ENCODE data around the gene TMEM239. TPM values are rescaled to one million over a fixed set of nuclear protein-coding genes. Genes with fewer than 3 reads are reported as not detected.

TMEM239 gene
- total and polyA plus RNA-seq, 8 donors = 0.18 TPM; not detected in 7

GRCh38 chr20:2867081-2867864 lies 51.1 kb downstream of the TMEM239 start:
- no peak overlapping the region for H3K4me3 ChIP-seq
- peaks cover 5 to 26% (median 20%) of the 10 kb centered on the region in 4 donors for H3K4me1 ChIP-seq
- intact Hi-C loops (cut with DNase I; ENCODE audit: low total_unique reads) = no loop called here
- peak; percentile 48 to 52 for DNase-seq
- H3K36me3 ChIP-seq = peaks cover 18 to 50% (median 47%) of the 10 kb centered on the region in 4 donors
- 58 to 73% (median 69%) methylated on average over 12 of the region's 12 CpGs for WGBS, 5 donors
- no peak for TF ChIP-seq POLR2A (IDR thresholded peaks at IDR 0.05)
- no peak for TF ChIP-seq CTCF (IDR thresholded peaks at IDR 0.05)
- no peak for TF ChIP-seq POLR2AphosphoS5 (IDR thresholded peaks at IDR 0.05)
- no peak for TF ChIP-seq EP300 (IDR thresholded peaks at IDR 0.05)
- no peaks in the 10 kb centered on the region for H3K9me3 ChIP-seq
- H3K27me3 ChIP-seq = peaks cover 0 to 8% (median 0%) of the 10 kb centered on the region in 3 donors
- H3K27ac ChIP-seq = no peak overlapping the region

Other genes with a start within 250 kb of the TMEM239 start
- gene NOP56, start 163.7 kb upstream of the TMEM239 start, total RNA-seq = 100 to 1,000 TPM in 3 of 5 donors, 10 to 100 TPM in 2; 42.4 to 153 (median 103) TPM
- gene NOP56, start 163.7 kb upstream of the TMEM239 start, polyA plus RNA-seq = 100 to 1,000 TPM in 1 of 3 donors, 10 to 100 TPM in 2; 84.1 to 157 (median 87.8) TPM
- gene IDH3B, start 152.1 kb upstream of the TMEM239 start, total RNA-seq = 100 to 1,000 TPM in 2 of 5 donors, 10 to 100 TPM in 2, 1 to 10 TPM in 1; 1.8 to 134 (median 79.9) TPM
- 10 to 100 TPM; 65.2 to 84.6 (median 82.2) TPM for gene IDH3B, start 152.1 kb upstream of the TMEM239 start, polyA plus RNA-seq
- 10 to 100 TPM in 2 of 5 donors, 1 to 10 TPM in 3; 7.0 to 69.2 (median 8.5) TPM for gene EBF4, start 123.6 kb upstream of the TMEM239 start, total RNA-seq
- gene EBF4, start 123.6 kb upstream of the TMEM239 start, polyA plus RNA-seq = 10 to 100 TPM; 10.2 to 16.8 (median 15.0) TPM
- gene CPXM1, start 15.7 kb upstream of the TMEM239 start, total RNA-seq = 10 to 100 TPM in 1 of 5 donors, 1 to 10 TPM in 1, not detected in 3; 1.2 to 16.2 TPM
- gene CPXM1, start 15.7 kb upstream of the TMEM239 start, polyA plus RNA-seq = 1 to 10 TPM in 1 of 3 donors, under 1 TPM in 2; 0.50 to 1.2 (median 0.92) TPM
- gene C20orf141, start 1.4 kb upstream of the TMEM239 start, total RNA-seq = not detected
- not detected for gene C20orf141, start 1.4 kb upstream of the TMEM239 start, polyA plus RNA-seq
- 100 to 1,000 TPM in 2 of 5 donors, 10 to 100 TPM in 3; 10.3 to 166 (median 44.9) TPM for gene PCED1A, start 24.3 kb downstream of the TMEM239 start, total RNA-seq
- gene PCED1A, start 24.3 kb downstream of the TMEM239 start, polyA plus RNA-seq = 10 to 100 TPM; 43.0 to 65.0 (median 44.1) TPM
- 10 to 100 TPM in 4 of 5 donors, 1 to 10 TPM in 1; 5.8 to 23.7 (median 20.6) TPM for gene VPS16, start 24.4 kb downstream of the TMEM239 start, total RNA-seq
- gene VPS16, start 24.4 kb downstream of the TMEM239 start, polyA plus RNA-seq = 10 to 100 TPM; 31.4 to 53.0 (median 42.6) TPM
- gene PTPRA, start 57.1 kb downstream of the TMEM239 start, total RNA-seq = 100 to 1,000 TPM in 1 of 5 donors, 10 to 100 TPM in 4; 19.7 to 157 (median 56.7) TPM
- 10 to 100 TPM in 1 of 3 donors, 1 to 10 TPM in 2; 8.1 to 15.9 (median 9.2) TPM for gene PTPRA, start 57.1 kb downstream of the TMEM239 start, polyA plus RNA-seq
- gene GNRH2, start 227.3 kb downstream of the TMEM239 start, total RNA-seq = 1 to 10 TPM in 1 of 5 donors, not detected in 4; 8.0 TPM
- gene GNRH2, start 227.3 kb downstream of the TMEM239 start, polyA plus RNA-seq = 1 to 10 TPM in 1 of 3 donors, not detected in 2; 1.4 TPM
- gene MRPS26, start 229.7 kb downstream of the TMEM239 start, total RNA-seq = 100 to 1,000 TPM in 1 of 5 donors, 10 to 100 TPM in 3, 1 to 10 TPM in 1; 4.5 to 102 (median 34.5) TPM
- 10 to 100 TPM; 65.4 to 82.8 (median 74.3) TPM for gene MRPS26, start 229.7 kb downstream of the TMEM239 start, polyA plus RNA-seq

Measured in stomach (tissue), 9 donors.